Endothelial cell (in vitro differentiated cells): Measurements from ENCODE around the gene RHOD. TPM values are rescaled to one million over a fixed set of nuclear protein-coding genes. Genes with fewer than 3 reads are reported as not detected.
A peak's percentile ranks its signal among the peaks of the same experiment; 100 is the strongest.

Source experiments
- DNase-seq: peaks from one replicate; pipeline ENCODE4 v3.0.0; 2021; ENCODE audit warnings: low spot score
- H3K27ac Mint-ChIP-seq: one replicate; pipeline ENCODE4 v1.8.0; 2021; ENCODE audit warnings: mixed read lengths, inconsistent platforms; ENCODE audit not compliant: unreplicated experiment
- H3K27me3 Mint-ChIP-seq: one replicate; pipeline ENCODE4 v1.8.0; 2021; ENCODE audit warnings: mild to moderate bottlenecking, moderate library complexity, mixed read lengths, inconsistent platforms; ENCODE audit not compliant: unreplicated experiment
- H3K36me3 Mint-ChIP-seq: one replicate; pipeline ENCODE4 v1.8.0; 2021; ENCODE audit warnings: mild to moderate bottlenecking, low read depth, mixed read lengths, inconsistent platforms; ENCODE audit not compliant: unreplicated experiment
- H3K4me1 Mint-ChIP-seq: one replicate; pipeline ENCODE4 v1.8.0; 2021; ENCODE audit warnings: mild to moderate bottlenecking, mixed read lengths, inconsistent platforms; ENCODE audit not compliant: unreplicated experiment
- H3K4me3 Mint-ChIP-seq: one replicate; pipeline ENCODE4 v1.8.0; 2021; ENCODE audit warnings: mild to moderate bottlenecking, mixed read lengths, inconsistent platforms; ENCODE audit not compliant: unreplicated experiment
- H3K9me3 Mint-ChIP-seq: one replicate; pipeline ENCODE4 v1.8.0; 2021; ENCODE audit warnings: mixed read lengths, inconsistent platforms; ENCODE audit not compliant: unreplicated experiment
- CTCF ChIP-seq: fragments of 200-600 bp; sonication (generic); IDR thresholded peaks from one replicate; pipeline ENCODE4 v1.5.0; 2021; ENCODE audit warnings: antibody characterized with exemption; ENCODE audit not compliant: unreplicated experiment
- total RNA-seq: library from RNA; stranded (reverse); fragmentation: NEBNext Ultra II Directional; extraction: Animal tissue kit (Norgen Biotek cat#: 25700); gene quantifications from one replicate; pipeline ENCODE4 v1.2.1, GENCODE V29; 2021; ENCODE audit not compliant: unreplicated experiment

Gene RHOD
- total RNA-seq, 1 donor from 2014 or later, result 10.5 TPM

GRCh38 chr11:67031791-67032561 lies 24.7 kb upstream of the RHOD start:
- Mint-ChIP-seq H3K36me3 (no peaks in the 10 kb centered on the region), H3K27ac (peak overlapping the region; percentile 78), H3K4me1 (no peaks in the 10 kb centered on the region), H3K4me3 (no peak overlapping the region), H3K27me3 (peaks cover 6% of the 10 kb centered on the region), H3K9me3 (no peaks in the 10 kb centered on the region)
- no peak for TF ChIP-seq CTCF
- no peak for DNase-seq

- H3K36me3 Mint-ChIP-seq, result no peaks in the 10 kb centered on the region
- H3K27ac Mint-ChIP-seq, result no peak overlapping the region
- TF ChIP-seq CTCF, result no peak
- H3K9me3 Mint-ChIP-seq, result no peaks in the 10 kb centered on the region
- no peak overlapping the region for H3K4me3 Mint-ChIP-seq
- H3K4me1 Mint-ChIP-seq, result no peaks in the 10 kb centered on the region
- peaks cover 6% of the 10 kb centered on the region for H3K27me3 Mint-ChIP-seq
- no peak for DNase-seq
Measured at GRCh38 chr11:67032830-67033551, 23.7 kb upstream of the RHOD start.

GRCh38 chr11:67033661-67034166 lies 22.9 kb upstream of the RHOD start:
- Mint-ChIP-seq H3K36me3 (no peaks in the 10 kb centered on the region), H3K9me3 (no peaks in the 10 kb centered on the region), H3K4me1 (no peaks in the 10 kb centered on the region), H3K27me3 (peaks cover 6% of the 10 kb centered on the region), H3K27ac (no peak overlapping the region), H3K4me3 (no peak overlapping the region)
- no peak for TF ChIP-seq CTCF
- DNase-seq, result no peak

GRCh38 chr11:67034350-67034749 lies 22.3 kb upstream of the RHOD start:
- H3K27ac Mint-ChIP-seq, result no peak overlapping the region

More at GRCh38 chr11:67034350-67034749, 22.3 kb upstream of the RHOD start:
- peaks cover 6% of the 10 kb centered on the region for H3K27me3 Mint-ChIP-seq
- H3K36me3 Mint-ChIP-seq, result no peaks in the 10 kb centered on the region
- no peak for DNase-seq
- H3K4me3 Mint-ChIP-seq, result no peak overlapping the region
- TF ChIP-seq CTCF, result no peak
- H3K9me3 Mint-ChIP-seq, result no peaks in the 10 kb centered on the region
- H3K4me1 Mint-ChIP-seq, result no peaks in the 10 kb centered on the region
